Endodermal cell (in vitro differentiated cells): ENCODE measurements around the gene TRPC4. TPM values are rescaled to one million over a fixed set of nuclear protein-coding genes. Genes with fewer than 3 reads are reported as not detected.

Source experiments
- DNase-seq: peaks from one replicate; pipeline ENCODE4 v3.0.0-alpha.2; 2017
- H3K27ac ChIP-seq: 2 replicates; pipeline ENCODE4 v1.5.1; 2013; ENCODE audit warnings: mild to moderate bottlenecking, low read depth, low read length, moderate library complexity
- H3K27me3 ChIP-seq: 2 replicates; pipeline ENCODE4 v1.6.1; 2013; ENCODE audit warnings: mild to moderate bottlenecking, low read length, moderate library complexity; ENCODE audit not compliant: insufficient read depth, control insufficient read depth, poor library complexity, severe bottlenecking
- H3K36me3 ChIP-seq: 2 replicates; pipeline ENCODE4 v1.7.0; 2013; ENCODE audit warnings: mild to moderate bottlenecking, low read length, moderate library complexity; ENCODE audit not compliant: control insufficient read depth, insufficient read depth
- H3K4me1 ChIP-seq: one replicate; pipeline ENCODE4 v1.7.0; 2013; ENCODE audit warnings: low read length; ENCODE audit not compliant: control insufficient read depth, insufficient read depth
- H3K4me3 ChIP-seq: 2 replicates; pipeline ENCODE4 v1.5.1; 2013; ENCODE audit warnings: mild to moderate bottlenecking, low read length, moderate library complexity
- H3K9ac ChIP-seq: 2 replicates; pipeline ENCODE4 v1.6.1; 2013; ENCODE audit warnings: mild to moderate bottlenecking, low read length, moderate library complexity; ENCODE audit not compliant: poor library complexity, severe bottlenecking; ENCODE audit errors: extremely low read depth
- H3K9me3 ChIP-seq: 2 replicates; pipeline ENCODE4 v1.6.1; 2013; ENCODE audit warnings: mild to moderate bottlenecking, low read length, moderate library complexity; ENCODE audit not compliant: control insufficient read depth
- H3K27ac Mint-ChIP-seq: 2 replicates; pipeline ENCODE4 v1.8.0; 2020; ENCODE audit warnings: mixed read lengths
- H3K27me3 Mint-ChIP-seq: 2 replicates; pipeline ENCODE4 v1.8.0; 2021; ENCODE audit warnings: mild to moderate bottlenecking, mixed read lengths; ENCODE audit not compliant: insufficient read depth
- H3K36me3 Mint-ChIP-seq: 2 replicates; pipeline ENCODE4 v1.8.0; 2020; ENCODE audit warnings: low read depth, mixed read lengths
- H3K4me1 Mint-ChIP-seq: 2 replicates; pipeline ENCODE4 v1.8.0; 2020; ENCODE audit warnings: mixed read lengths
- H3K4me3 Mint-ChIP-seq: 2 replicates; pipeline ENCODE4 v1.8.0; 2020; ENCODE audit warnings: mild to moderate bottlenecking, moderate library complexity, mixed read lengths
- H3K9me3 Mint-ChIP-seq: 2 replicates; pipeline ENCODE4 v1.8.0; 2020; ENCODE audit warnings: mild to moderate bottlenecking, mixed read lengths
- CTCF ChIP-seq: fragments of 200-600 bp; sonication (generic); conservative IDR thresholded peaks from 2 replicates; pipeline ENCODE4 v1.5.0; 2021; ENCODE audit warnings: antibody characterized with exemption, mild to moderate bottlenecking
- WGBS, 2 experiments: methylation state at CpG; one replicate each; pipeline versions ENCODE4 v1.1.5 to v1.1.7; 2013; ENCODE audit warnings: missing lambda C conversion rate in 2 of 2, mixed read lengths in 1 of 2; ENCODE audit not compliant: insufficient coverage in 1 of 2, insufficient read length in 1 of 2; 5-methylcytosine and 5-hydroxymethylcytosine counted together
- total RNA-seq, 2 donors: library from RNA; stranded (reverse); fragmentation: NEBNext Ultra II Directional in 1 of 2; extraction: Animal tissue kit (Norgen Biotek cat#: 25700) in 1 of 2; gene quantifications; 2 replicates in 1 of 2; 3 replicates in 1 of 2; pipeline ENCODE4 v1.2.1, GENCODE V29; 2021

TRPC4 gene
- total RNA-seq, 2 donors from 2014 or later: 22.5 to 28.5 TPM

- Mint-ChIP-seq H3K27me3 (no peaks in the 10 kb centered on the region), H3K27ac (no peak overlapping the region), H3K36me3 (no peaks in the 10 kb centered on the region), H3K4me3 (no peak overlapping the region), H3K4me1 (no peaks in the 10 kb centered on the region), H3K9me3 (no peaks in the 10 kb centered on the region)
- no peak for DNase-seq
- Histone ChIP-seq H3K9ac (no peak overlapping the region), H3K4me3 (no peak overlapping the region), H3K4me1 (no peaks in the 10 kb centered on the region), H3K27ac (no peak overlapping the region), H3K36me3 (no peaks in the 10 kb centered on the region), H3K27me3 (no peaks in the 10 kb centered on the region), H3K9me3 (no peaks in the 10 kb centered on the region)
- WGBS, 2 experiments: 66% methylated on average over 4 of the region's 4 CpGs; no CpG with 5 or more reads in 1 of the 2 experiments
- no peak for TF ChIP-seq CTCF
Measured at GRCh38 chr13:37889820-37890219, 20.2 kb upstream of the TRPC4 start.

- TF ChIP-seq CTCF: no peak
- Mint-ChIP-seq H3K4me1 (no peaks in the 10 kb centered on the region), H3K36me3 (no peaks in the 10 kb centered on the region), H3K27ac (no peak overlapping the region), H3K27me3 (no peaks in the 10 kb centered on the region), H3K4me3 (no peak overlapping the region), H3K9me3 (no peaks in the 10 kb centered on the region)
- Histone ChIP-seq H3K9me3 (no peaks in the 10 kb centered on the region), H3K4me3 (no peak overlapping the region), H3K27me3 (no peaks in the 10 kb centered on the region), H3K9ac (no peak overlapping the region), H3K36me3 (no peaks in the 10 kb centered on the region), H3K27ac (no peak overlapping the region), H3K4me1 (no peaks in the 10 kb centered on the region)
- DNase-seq: no peak
- 83 to 94% methylated on average over 1 to 2 of the region's 2 CpGs for WGBS, 2 experiments
Measured at GRCh38 chr13:37889102-37889501, 19.5 kb upstream of the TRPC4 start.

- Histone ChIP-seq H3K27ac (no peak overlapping the region), H3K36me3 (no peaks in the 10 kb centered on the region), H3K4me1 (no peaks in the 10 kb centered on the region), H3K27me3 (no peaks in the 10 kb centered on the region), H3K9ac (no peak overlapping the region), H3K9me3 (no peaks in the 10 kb centered on the region), H3K4me3 (no peak overlapping the region)
- 83 to 91% methylated on average over 1 to 3 of the region's 4 CpGs for WGBS, 2 experiments
- no peaks in the 10 kb centered on the region for H3K27me3 Mint-ChIP-seq
- H3K4me1 Mint-ChIP-seq: no peaks in the 10 kb centered on the region
- no peaks in the 10 kb centered on the region for H3K9me3 Mint-ChIP-seq
- no peaks in the 10 kb centered on the region for H3K36me3 Mint-ChIP-seq
- TF ChIP-seq CTCF: no peak
- no peak overlapping the region for H3K4me3 Mint-ChIP-seq
- DNase-seq: no peak
- H3K27ac Mint-ChIP-seq: no peak overlapping the region
Measured at GRCh38 chr13:37886879-37887278, 17.3 kb upstream of the TRPC4 start.
